ENCODE results near the gene NOM1. TPM values are rescaled to one million over a fixed set of nuclear protein-coding genes. Genes with fewer than 3 reads are reported as not detected.
A peak's percentile ranks its signal among the peaks of the same experiment; 100 is the strongest.

NOM1 gene
- total RNA-seq, 1 experiment from 2014 or later: 35.4 TPM

DNA sequence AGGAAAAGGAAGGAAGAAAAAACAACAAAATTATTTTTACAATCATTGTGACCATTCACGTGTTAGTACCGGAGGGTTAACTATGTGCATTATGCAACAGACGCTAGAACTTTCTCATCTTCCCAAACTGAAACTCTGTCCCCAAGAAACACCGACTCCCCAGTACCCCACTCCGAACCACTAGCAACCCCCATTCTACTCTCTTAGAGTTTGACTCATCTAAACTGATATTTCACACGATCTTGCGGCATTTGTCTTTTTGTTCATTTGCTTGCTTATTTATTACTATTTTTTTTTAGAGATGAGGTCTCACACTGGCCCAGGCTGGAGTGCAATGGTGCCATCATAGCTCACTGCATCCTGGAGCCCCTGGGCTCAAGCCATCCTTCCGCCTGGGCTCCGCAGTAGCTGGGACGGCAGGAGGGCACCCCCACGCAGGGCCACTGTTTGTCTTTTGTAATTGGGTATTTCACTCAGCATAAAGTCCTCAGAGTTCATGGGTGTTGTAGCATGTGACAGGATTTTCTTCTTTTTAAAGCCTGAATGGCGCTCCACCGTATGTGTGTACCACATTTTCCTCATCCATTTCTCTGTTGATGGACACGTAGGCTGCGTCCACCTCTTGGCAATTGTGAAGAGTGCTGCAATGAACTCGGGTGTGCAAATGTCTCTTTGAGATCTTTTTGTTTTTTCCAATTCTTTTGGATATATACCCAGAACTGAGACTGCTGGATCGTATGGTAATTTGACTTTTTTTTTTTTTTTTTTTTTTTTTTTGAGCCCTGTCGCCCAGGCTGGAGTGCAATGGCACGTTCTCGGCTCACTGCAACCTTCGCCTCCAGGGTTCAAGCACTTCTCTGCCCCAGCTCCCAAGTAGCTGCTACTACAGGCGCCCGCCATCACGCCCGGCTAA is 51.5 kb downstream of the NOM1 start:
- Histone ChIP-seq H3K9me3 (ENCODE audit: control insufficient read depth in 1 of 2, insufficient read depth in 1 of 2, low read depth in 1 of 2, low read length in 2 of 2) (no peaks in the 10 kb centered on the region), H3K4me1 (ENCODE audit: control insufficient read depth in 1 of 2, insufficient read depth in 2 of 2, low read length in 2 of 2) (peaks cover 5 to 15% of the 10 kb centered on the region in 2 experiments; a peak in 3 of 4 replicates), H3K9me2 (ENCODE audit: insufficient read depth) (no peaks in the 10 kb centered on the region), H3K27me3 (ENCODE audit: insufficient read depth, low read length) (no peaks in the 10 kb centered on the region), H4K20me1 (ENCODE audit: insufficient read depth) (no peaks in the 10 kb centered on the region), H3K27ac (ENCODE audit: low read depth, low read length) (no peak overlapping the region), H2AFZ (ENCODE audit: low read depth, low read length, poor library complexity, severe bottlenecking) (no peak overlapping the region), H3K79me2 (ENCODE audit: insufficient read depth, low read length) (no peaks in the 10 kb centered on the region), H3K36me3 (ENCODE audit: control insufficient read depth in 1 of 2, insufficient read depth in 2 of 2, low read length in 2 of 2) (no peaks in the 10 kb centered on the region; a peak in 1 of 4 replicates), H3K4me3 (replicated peaks in 1 of 2; ENCODE audit: low read depth in 1 of 2, low read length in 2 of 2) (peak overlapping the region; percentile 13 to 59; a peak in 3 of 4 replicates), H3K9ac (ENCODE audit: low read length) (no peak overlapping the region), H3K4me2 (ENCODE audit: low read length) (peak overlapping the region; percentile 87)
- DNase-seq (ENCODE audit: low read depth, low spot score) (no peak), ATAC-seq (no peak)
- POLR2A ChIA-PET: no interaction called here
- intact Hi-C loops (cut with micrococcal nuclease): loop anchor here (5.0 kb wide), 1 partner anchor 141 kb away; no protein-coding TSS in a partner anchor
- RAD21 ChIA-PET (ENCODE audit: low non-redundant PET in 1 of 2, low total read pairs in 2 of 2, uncharacterized antibody in 2 of 2, unreplicated experiment in 2 of 2): no interaction called here
- no TSS peak for BruUV-seq (replicated peaks)
- TF ChIP-seq SIN3A (IDR thresholded peaks at IDR 0.05; ENCODE audit: low read depth): no peak
- CTCF ChIA-PET: no interaction called here

DNA sequence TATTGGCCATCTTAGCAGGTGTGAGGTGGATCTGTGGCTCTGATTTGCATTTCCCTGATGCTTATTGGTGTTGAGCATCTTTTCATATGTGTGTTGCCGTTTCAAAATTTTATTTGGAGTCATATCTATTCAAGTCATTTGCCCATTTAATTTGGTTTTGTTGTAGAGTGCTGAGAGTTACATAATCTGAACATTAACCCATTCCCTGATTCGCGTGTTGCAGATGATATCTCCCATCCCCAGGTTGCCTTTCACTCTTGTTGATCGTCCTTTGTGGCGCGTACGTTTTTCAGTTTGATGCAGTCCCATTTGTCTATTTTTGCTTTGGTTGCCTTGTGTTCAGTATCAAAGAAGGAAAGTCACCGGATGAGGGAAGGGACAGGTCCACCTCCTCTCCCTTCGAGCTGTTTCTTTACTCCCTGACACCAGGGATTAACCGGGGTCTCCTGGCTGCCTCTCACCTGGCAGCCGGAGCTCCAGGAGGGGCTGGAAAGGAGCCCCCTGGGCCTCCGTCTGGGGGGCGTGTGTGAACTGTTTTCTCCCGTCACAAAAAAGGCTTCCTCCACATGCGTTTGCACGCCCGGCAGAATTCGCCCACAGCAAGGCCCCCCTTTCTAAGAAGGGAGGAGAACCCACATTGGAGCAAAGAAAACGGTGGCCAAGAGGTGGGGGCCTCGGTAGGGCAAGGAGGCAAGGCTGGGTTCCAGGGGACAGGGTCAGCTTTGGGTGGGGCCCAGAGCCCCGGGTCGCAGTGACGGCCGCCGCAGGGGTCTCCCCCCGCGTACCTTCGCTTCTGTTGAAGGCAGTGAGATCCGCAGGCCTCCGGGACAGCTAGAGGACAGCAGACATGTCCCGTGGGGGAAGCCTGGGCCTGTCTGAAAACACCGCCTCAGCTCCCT is 52.7 kb downstream of the NOM1 start:
- ChIA-PET CTCF (no interaction called here), RAD21 (ENCODE audit: low non-redundant PET in 1 of 2, low total read pairs in 2 of 2, uncharacterized antibody in 2 of 2, unreplicated experiment in 2 of 2) (no interaction called here), POLR2A (no interaction called here)
- Histone ChIP-seq H3K36me3 (ENCODE audit: control insufficient read depth in 1 of 2, insufficient read depth in 2 of 2, low read length in 2 of 2) (no peaks in the 10 kb centered on the region; a peak in 1 of 4 replicates), H2AFZ (ENCODE audit: low read depth, low read length, poor library complexity, severe bottlenecking) (no peak overlapping the region), H3K4me1 (ENCODE audit: control insufficient read depth in 1 of 2, insufficient read depth in 2 of 2, low read length in 2 of 2) (peaks cover 5 to 15% of the 10 kb centered on the region in 2 experiments; a peak in 3 of 4 replicates), H3K79me2 (ENCODE audit: insufficient read depth, low read length) (no peaks in the 10 kb centered on the region), H3K4me2 (ENCODE audit: low read length) (no peak overlapping the region), H3K9me2 (ENCODE audit: insufficient read depth) (no peaks in the 10 kb centered on the region), H3K9me3 (ENCODE audit: control insufficient read depth in 1 of 2, insufficient read depth in 1 of 2, low read depth in 1 of 2, low read length in 2 of 2) (no peaks in the 10 kb centered on the region), H3K4me3 (replicated peaks in 1 of 2; ENCODE audit: low read depth in 1 of 2, low read length in 2 of 2) (no peak overlapping the region), H3K9ac (ENCODE audit: low read length) (no peak overlapping the region), H3K27ac (ENCODE audit: low read depth, low read length) (no peak overlapping the region), H3K27me3 (ENCODE audit: insufficient read depth, low read length) (no peaks in the 10 kb centered on the region), H4K20me1 (ENCODE audit: insufficient read depth) (no peaks in the 10 kb centered on the region)
- no TSS peak for BruUV-seq (replicated peaks)
- TF ChIP-seq EZH2 (IDR thresholded peaks at IDR 0.05): no peak
- no peak for TF ChIP-seq TCF7L2 (IDR thresholded peaks at IDR 0.05; ENCODE audit: borderline replicate concordance, extremely low read depth, insufficient read depth, insufficient read length)
- TF ChIP-seq POLR2AphosphoS5 (IDR thresholded peaks at IDR 0.05; ENCODE audit: low read depth, low read length): no peak
- TF ChIP-seq, protein P1, sequence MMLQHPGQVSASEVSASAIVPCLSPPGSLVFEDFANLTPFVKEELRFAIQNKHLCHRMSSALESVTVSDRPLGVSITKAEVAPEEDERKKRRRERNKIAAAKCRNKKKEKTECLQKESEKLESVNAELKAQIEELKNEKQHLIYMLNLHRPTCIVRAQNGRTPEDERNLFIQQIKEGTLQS (IDR thresholded peaks at IDR 0.05): no peak
- TF ChIP-seq FOSL1 (IDR thresholded peaks at IDR 0.05; ENCODE audit: low read depth): no peak
- DNase-seq (ENCODE audit: low read depth, low spot score) (no peak), ATAC-seq (no peak)
- intact Hi-C loops (cut with micrococcal nuclease): loop anchor here (5.0 kb wide), 1 partner anchor 140 kb away; no protein-coding TSS in a partner anchor

Measured in HCT116 (cell line).